SU-DHL-6 (cell line): ENCODE results near the gene DDI1.

Experiments
- EZH2phosphoT487 ChIP-seq: fragments of 200-600 bp; sonication (generic), shearing (Covaris generic); conservative IDR thresholded peaks from 2 replicates; pipeline ENCODE4 v1.6.1; 2018; ENCODE audit warnings: mild to moderate bottlenecking, antibody characterized with exemption, low read length, moderate library complexity, mixed read lengths
- TF ChIP-seq, protein P1 (sequence below): fragments of 200-600 bp; sonication (generic); IDR thresholded peaks from one replicate; pipeline ENCODE4 v1.5.1; 2017; ENCODE audit warnings: antibody characterized with exemption, mild to moderate bottlenecking, low read length, moderate library complexity; ENCODE audit not compliant: insufficient read depth, poor library complexity, severe bottlenecking

DNA sequence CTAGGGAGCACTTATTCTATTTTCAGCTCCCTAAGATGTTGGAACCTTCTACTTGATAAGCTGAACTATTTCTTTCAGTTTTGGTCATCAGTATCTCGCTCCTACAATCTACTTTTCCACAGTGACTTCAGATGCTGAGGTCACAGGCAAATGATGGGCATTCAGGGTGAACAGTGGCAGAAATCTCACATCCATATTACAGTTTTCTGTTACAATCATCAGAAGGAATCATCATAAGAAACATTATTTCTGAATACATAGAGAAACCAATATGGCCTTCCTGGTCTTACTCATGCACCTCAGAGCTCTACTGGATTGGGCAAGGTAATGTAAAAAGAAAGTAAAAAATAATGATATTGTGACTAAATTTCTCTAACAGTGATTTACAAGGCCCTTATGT, 39.4 kb upstream of the DDI1 start:
- TF ChIP-seq EZH2phosphoT487 = no peak
- TF ChIP-seq, protein P1, sequence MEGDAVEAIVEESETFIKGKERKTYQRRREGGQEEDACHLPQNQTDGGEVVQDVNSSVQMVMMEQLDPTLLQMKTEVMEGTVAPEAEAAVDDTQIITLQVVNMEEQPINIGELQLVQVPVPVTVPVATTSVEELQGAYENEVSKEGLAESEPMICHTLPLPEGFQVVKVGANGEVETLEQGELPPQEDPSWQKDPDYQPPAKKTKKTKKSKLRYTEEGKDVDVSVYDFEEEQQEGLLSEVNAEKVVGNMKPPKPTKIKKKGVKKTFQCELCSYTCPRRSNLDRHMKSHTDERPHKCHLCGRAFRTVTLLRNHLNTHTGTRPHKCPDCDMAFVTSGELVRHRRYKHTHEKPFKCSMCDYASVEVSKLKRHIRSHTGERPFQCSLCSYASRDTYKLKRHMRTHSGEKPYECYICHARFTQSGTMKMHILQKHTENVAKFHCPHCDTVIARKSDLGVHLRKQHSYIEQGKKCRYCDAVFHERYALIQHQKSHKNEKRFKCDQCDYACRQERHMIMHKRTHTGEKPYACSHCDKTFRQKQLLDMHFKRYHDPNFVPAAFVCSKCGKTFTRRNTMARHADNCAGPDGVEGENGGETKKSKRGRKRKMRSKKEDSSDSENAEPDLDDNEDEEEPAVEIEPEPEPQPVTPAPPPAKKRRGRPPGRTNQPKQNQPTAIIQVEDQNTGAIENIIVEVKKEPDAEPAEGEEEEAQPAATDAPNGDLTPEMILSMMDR = no peak
